H1 (cell line): ENCODE results near the gene MGAT5.

ENCODE experiments used
- ATF3 ChIP-seq: IDR thresholded peaks from 2 replicates; pipeline ENCODE4 v1.6.1; 2011; ENCODE audit warnings: low read depth, mild to moderate bottlenecking, low read length; ENCODE audit not compliant: insufficient read depth
- CHD2 ChIP-seq: IDR thresholded peaks from 2 replicates; pipeline ENCODE4 v1.6.1; 2012; ENCODE audit warnings: low read length, improper control_type of control experiment
- CTCF ChIP-seq, 3 experiments: IDR thresholded peaks; 1 replicate in 2 of 3; 2 replicates in 1 of 3; pipeline versions ENCODE4 v1.5.1 to v1.6.1; 2011; ENCODE audit warnings: low read length in 3 of 3, mild to moderate bottlenecking in 3 of 3, inconsistent platforms in 2 of 3, low read depth in 1 of 3, moderate library complexity in 1 of 3; ENCODE audit not compliant: insufficient read depth in 1 of 3; ENCODE audit errors: control extremely low read depth in 1 of 3
- EGR1 ChIP-seq: IDR thresholded peaks from 2 replicates; pipeline ENCODE4 v1.6.1; 2011; ENCODE audit warnings: low read depth, low read length, borderline replicate concordance
- EZH2 ChIP-seq: fragments of 200-600 bp; sonication (generic); IDR thresholded peaks from 2 replicates; pipeline ENCODE4 v1.7.1; 2012; ENCODE audit warnings: low read depth, mild to moderate bottlenecking, moderate library complexity, low read length, inconsistent platforms; ENCODE audit not compliant: severe bottlenecking
- GTF2F1 ChIP-seq: IDR thresholded peaks from 2 replicates; pipeline ENCODE4 v1.6.1; 2012; ENCODE audit warnings: low read depth, low read length, improper control_type of control experiment, borderline replicate concordance
- KDM5A ChIP-seq: fragments of 200-600 bp; IDR thresholded peaks from 2 replicates; pipeline ENCODE4 v1.7.1; 2012; ENCODE audit warnings: mild to moderate bottlenecking, low read length, inconsistent platforms, mixed read lengths
- POLR2A ChIP-seq, 2 experiments: IDR thresholded peaks; 1 replicate in 1 of 2; 2 replicates in 1 of 2; pipeline ENCODE4 v1.6.1; 2011; ENCODE audit warnings: low read depth in 2 of 2, low read length in 2 of 2, mild to moderate bottlenecking in 2 of 2; ENCODE audit errors: control extremely low read depth in 1 of 2
- RAD21 ChIP-seq, 2 experiments: IDR thresholded peaks in 1 of 2; conservative IDR thresholded peaks in 1 of 2; 2 replicates each; pipeline ENCODE4 v1.6.1; 2011; ENCODE audit warnings: low read depth in 2 of 2, low read length in 2 of 2, improper control_type of control experiment in 1 of 2, inconsistent platforms in 1 of 2, mild to moderate bottlenecking in 1 of 2, moderate library complexity in 1 of 2
- SRF ChIP-seq: IDR thresholded peaks from 2 replicates; pipeline ENCODE4 v1.6.1; 2011; ENCODE audit warnings: mild to moderate bottlenecking, low read depth, low read length, moderate library complexity
- TAF1 ChIP-seq: IDR thresholded peaks from 2 replicates; pipeline ENCODE4 v1.6.1; 2011; ENCODE audit warnings: mild to moderate bottlenecking, low read depth, low read length

- no peak for TF ChIP-seq POLR2A (IDR thresholded peaks at IDR 0.05; ENCODE audit: control extremely low read depth in 1 of 2, low read depth in 2 of 2, low read length in 2 of 2)
- no peak for TF ChIP-seq CHD2
- TF ChIP-seq RAD21 (IDR thresholded peaks at IDR 0.05 in 1 of 2, conservative IDR thresholded peaks at IDR 0.05 in 1 of 2; ENCODE audit: low read depth in 2 of 2, low read length in 2 of 2), result no peak
- TF ChIP-seq ATF3, result no peak
- no peak for TF ChIP-seq SRF
- no peak for TF ChIP-seq CTCF (IDR thresholded peaks at IDR 0.05; ENCODE audit: control extremely low read depth in 1 of 3, insufficient read depth in 1 of 3, low read depth in 1 of 3, low read length in 3 of 3)
- TF ChIP-seq TAF1, result no peak
- TF ChIP-seq GTF2F1, result no peak
- TF ChIP-seq EGR1, result no peak
- no peak for TF ChIP-seq EZH2
- TF ChIP-seq KDM5A, result no peak
Observed at GRCh38 chr2:134233728-134234136, 20.1 kb upstream of the MGAT5 start.
